Astrocyte of the cerebellum (primary cell): ENCODE data around the gene KLHDC7B.

Source experiments
- DNase-seq: peaks from one replicate; pipeline ENCODE4 v3.0.0-alpha.2; 2011; ENCODE audit warnings: low read depth
- H3K4me3 ChIP-seq: 2 replicates; pipeline ENCODE4 v1.5.1; 2011; ENCODE audit warnings: mild to moderate bottlenecking, low read depth, low read length, moderate library complexity
- CTCF ChIP-seq: IDR thresholded peaks from 2 replicates; pipeline ENCODE4 v1.5.1; 2012; ENCODE audit warnings: low read length, low read depth, moderate library complexity, mild to moderate bottlenecking; ENCODE audit errors: missing control alignments
- in situ Hi-C: cut with HindIII; loops from 2 replicates; pipeline ENCODE4 v1.10.0; 2017; ENCODE audit warnings: low sequenced_read_pairs

Gene KLHDC7B

GRCh38 chr22:50544746-50545253 lies 899 bp upstream of the KLHDC7B start:
- H3K4me3 ChIP-seq: no peak overlapping the region
- in situ Hi-C loops: no loop called here
- TF ChIP-seq CTCF: no peak
- no peak for DNase-seq

- DNase-seq: no peak
- in situ Hi-C loops: no loop called here
- no peak for TF ChIP-seq CTCF
Observed at GRCh38 chr22:50546326-50547262, 895 bp downstream of the KLHDC7B start.

GRCh38 chr22:50547263-50547985 lies 1.7 kb downstream of the KLHDC7B start:
- no peak overlapping the region for H3K4me3 ChIP-seq
- DNase-seq: no peak
- no peak for TF ChIP-seq CTCF
- in situ Hi-C loops: no loop called here

More at GRCh38 chr22:50546326-50547262, 895 bp downstream of the KLHDC7B start:
- no peak overlapping the region for H3K4me3 ChIP-seq

GRCh38 chr22:50548040-50548920 lies 2.6 kb downstream of the KLHDC7B start:
- TF ChIP-seq CTCF: no peak
- DNase-seq: no peak
- in situ Hi-C loops: no loop called here
- no peak overlapping the region for H3K4me3 ChIP-seq

GRCh38 chr22:50548921-50549790 lies 3.5 kb downstream of the KLHDC7B start:
- DNase-seq: no peak
- no peak for TF ChIP-seq CTCF
- no peak overlapping the region for H3K4me3 ChIP-seq
- in situ Hi-C loops: no loop called here
